PC-9 (cell line): ENCODE data around the gene FBRSL1.

ENCODE experiments used
- EZH2 ChIP-seq: fragments of 200-600 bp; sonication (generic); IDR thresholded peaks from 2 replicates; pipeline ENCODE4 v1.8.0; 2017; ENCODE audit warnings: antibody characterized with exemption, low read depth
- TF ChIP-seq, protein P1 (sequence below): fragments of 200-600 bp; sonication (generic); conservative IDR thresholded peaks from 2 replicates; pipeline ENCODE4 v1.6.1; 2017; ENCODE audit warnings: mixed run types, antibody characterized with exemption, mild to moderate bottlenecking, moderate library complexity

DNA sequence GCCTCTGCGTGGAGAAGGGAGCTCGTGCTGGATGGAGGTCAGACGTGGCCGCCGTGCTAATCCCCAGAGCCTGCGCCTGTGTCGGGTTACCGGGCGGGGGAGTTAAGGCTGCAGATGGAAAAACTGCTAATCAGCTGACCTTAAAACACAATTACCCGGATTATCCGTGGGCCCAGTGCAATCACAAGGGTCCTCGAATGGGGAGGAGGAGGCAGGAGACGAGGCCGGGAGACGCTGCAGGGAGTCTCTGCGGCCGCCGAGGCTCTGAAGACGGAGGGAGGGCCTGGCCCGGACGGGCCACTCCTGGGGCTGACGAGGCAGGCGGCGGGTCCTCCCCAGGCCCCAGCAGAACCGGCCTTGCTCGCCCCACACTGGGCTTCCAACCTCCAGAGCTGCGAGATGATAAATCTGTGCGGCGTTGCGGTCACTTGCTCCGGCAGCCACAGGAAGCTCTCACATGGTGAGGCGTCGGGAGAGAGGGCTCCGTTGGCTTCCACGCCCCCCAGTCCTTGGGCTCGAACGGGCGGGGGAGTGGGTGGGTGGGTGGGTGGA is 32.9 kb upstream of the FBRSL1 start:
- TF ChIP-seq, protein P1, sequence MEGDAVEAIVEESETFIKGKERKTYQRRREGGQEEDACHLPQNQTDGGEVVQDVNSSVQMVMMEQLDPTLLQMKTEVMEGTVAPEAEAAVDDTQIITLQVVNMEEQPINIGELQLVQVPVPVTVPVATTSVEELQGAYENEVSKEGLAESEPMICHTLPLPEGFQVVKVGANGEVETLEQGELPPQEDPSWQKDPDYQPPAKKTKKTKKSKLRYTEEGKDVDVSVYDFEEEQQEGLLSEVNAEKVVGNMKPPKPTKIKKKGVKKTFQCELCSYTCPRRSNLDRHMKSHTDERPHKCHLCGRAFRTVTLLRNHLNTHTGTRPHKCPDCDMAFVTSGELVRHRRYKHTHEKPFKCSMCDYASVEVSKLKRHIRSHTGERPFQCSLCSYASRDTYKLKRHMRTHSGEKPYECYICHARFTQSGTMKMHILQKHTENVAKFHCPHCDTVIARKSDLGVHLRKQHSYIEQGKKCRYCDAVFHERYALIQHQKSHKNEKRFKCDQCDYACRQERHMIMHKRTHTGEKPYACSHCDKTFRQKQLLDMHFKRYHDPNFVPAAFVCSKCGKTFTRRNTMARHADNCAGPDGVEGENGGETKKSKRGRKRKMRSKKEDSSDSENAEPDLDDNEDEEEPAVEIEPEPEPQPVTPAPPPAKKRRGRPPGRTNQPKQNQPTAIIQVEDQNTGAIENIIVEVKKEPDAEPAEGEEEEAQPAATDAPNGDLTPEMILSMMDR: no peak
- no peak for TF ChIP-seq EZH2
